ENCODE data around the gene GALNT17.
"Not testable (repeated sequence)": the region's sequence is repeated elsewhere in the genome, so short reads cannot be mapped to it uniquely, and the experiment has no call there.

Gene GALNT17

GRCh38 chr7:71238581-71239295, 106.8 kb downstream of the GALNT17 start:
- TF ChIP-seq POLR2AphosphoS5 (IDR thresholded peaks at IDR 0.05; ENCODE audit: low read depth, low read length) (no peak), TAF1 (IDR thresholded peaks at IDR 0.05; ENCODE audit: borderline replicate concordance, low read depth, low read length) (no peak), POLR2A (IDR thresholded peaks at IDR 0.05; ENCODE audit: low read depth, low read length) (no peak)
- DNase-seq (ENCODE audit: insufficient read length) (no peak), FAIRE-seq (no peak)

DNA sequence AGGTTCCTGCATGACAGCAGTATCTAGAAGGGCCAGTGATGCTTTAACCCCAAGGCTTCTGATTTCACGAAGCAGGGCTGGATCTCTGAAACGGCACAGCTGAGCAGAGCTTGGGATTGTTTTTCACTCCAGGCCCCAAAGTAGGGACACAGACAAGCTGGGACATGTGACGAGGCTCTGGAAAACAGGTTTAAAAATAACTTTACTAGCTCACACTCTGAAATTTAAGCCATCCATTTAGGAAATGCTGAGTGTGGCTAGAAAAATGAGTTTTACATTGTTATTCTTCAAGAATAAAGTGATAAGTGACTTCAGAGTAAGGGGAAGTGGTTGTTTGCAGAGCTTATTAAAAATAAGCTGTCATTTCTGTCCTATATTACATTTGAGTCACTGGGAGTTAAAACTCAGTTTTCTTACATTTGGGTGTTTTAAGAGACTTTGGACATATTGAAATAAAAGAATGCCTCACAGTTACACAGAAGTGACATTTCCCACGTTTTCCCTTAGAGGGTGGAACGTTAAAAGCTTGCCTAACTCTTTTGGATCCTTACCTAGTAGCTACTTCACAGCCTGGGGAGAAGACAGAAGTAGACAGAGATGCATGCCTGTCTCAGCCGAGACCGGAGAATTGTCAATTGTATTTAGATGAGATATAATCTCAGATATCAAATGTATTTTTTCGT, 107.8 kb downstream of the GALNT17 start:
- TF ChIP-seq POLR2AphosphoS5 (IDR thresholded peaks at IDR 0.05; ENCODE audit: low read depth, low read length) (no peak), TAF1 (IDR thresholded peaks at IDR 0.05; ENCODE audit: borderline replicate concordance, low read depth, low read length) (no peak)
- FAIRE-seq (no peak), DNase-seq (ENCODE audit: insufficient read length) (no peak)

GRCh38 chr7:71243736-71244410, 111.9 kb downstream of the GALNT17 start:
- FAIRE-seq = no peak
- TF ChIP-seq TAF1 (IDR thresholded peaks at IDR 0.05; ENCODE audit: borderline replicate concordance, low read depth, low read length) (no peak), POLR2A (IDR thresholded peaks at IDR 0.05; ENCODE audit: low read depth, low read length) (no peak), POLR2AphosphoS5 (IDR thresholded peaks at IDR 0.05; ENCODE audit: low read depth, low read length) (no peak)
- DNase-seq (ENCODE audit: insufficient read length) = no peak

DNA sequence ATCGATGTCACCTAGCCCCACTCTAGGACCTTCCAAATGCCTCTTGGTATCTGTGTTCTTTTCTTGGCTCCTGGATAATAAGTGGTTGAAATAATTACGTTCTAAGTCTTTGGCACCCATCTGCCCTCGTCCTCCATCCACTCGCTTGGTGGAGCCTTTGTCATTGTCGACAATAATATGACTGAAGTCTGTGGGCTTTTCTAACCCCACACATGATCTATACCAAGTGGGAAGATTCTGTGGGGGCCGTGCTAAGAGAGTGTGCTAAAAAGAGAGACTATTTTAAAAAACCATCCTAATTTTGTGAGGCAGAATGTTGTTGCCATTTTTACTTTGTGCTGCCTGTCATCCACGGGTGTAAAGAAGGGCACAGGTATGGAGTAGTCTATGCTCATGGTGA, 113.1 kb downstream of the GALNT17 start:
- TF ChIP-seq POLR2A (IDR thresholded peaks at IDR 0.05; ENCODE audit: low read depth, low read length) = no peak
- no peak for TF ChIP-seq TAF1 (IDR thresholded peaks at IDR 0.05; ENCODE audit: borderline replicate concordance, low read depth, low read length)
- no peak for TF ChIP-seq POLR2AphosphoS5 (IDR thresholded peaks at IDR 0.05; ENCODE audit: low read depth, low read length)
- DNase-seq (ENCODE audit: insufficient read length) (no peak), FAIRE-seq (no peak)

DNA sequence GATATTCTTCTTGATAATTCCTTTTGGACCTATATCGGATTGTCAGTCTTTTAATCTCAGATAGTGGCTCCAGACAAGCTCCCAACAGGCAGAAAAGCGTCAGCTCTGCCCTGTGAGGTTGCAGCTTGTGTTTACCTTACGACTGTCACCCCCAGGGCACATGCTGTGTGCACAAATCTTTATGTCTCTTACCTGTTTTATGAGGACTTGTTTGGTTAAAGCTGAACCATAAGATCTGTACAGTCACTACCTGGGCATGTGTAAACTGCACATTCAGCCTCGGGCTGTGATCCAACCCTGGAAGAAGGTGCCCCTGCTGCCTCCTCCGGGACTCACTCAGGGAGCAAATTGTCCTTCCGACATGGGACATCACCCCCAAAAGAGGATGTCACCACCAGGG, 119.8 kb downstream of the GALNT17 start:
- no peak for TF ChIP-seq POLR2A (IDR thresholded peaks at IDR 0.05; ENCODE audit: low read depth, low read length)
- no peak for TF ChIP-seq POLR2AphosphoS5 (IDR thresholded peaks at IDR 0.05; ENCODE audit: low read depth, low read length)
- TF ChIP-seq TAF1 (IDR thresholded peaks at IDR 0.05; ENCODE audit: borderline replicate concordance, low read depth, low read length) = no peak
- FAIRE-seq (no peak), DNase-seq (ENCODE audit: insufficient read length) (no peak)

DNA sequence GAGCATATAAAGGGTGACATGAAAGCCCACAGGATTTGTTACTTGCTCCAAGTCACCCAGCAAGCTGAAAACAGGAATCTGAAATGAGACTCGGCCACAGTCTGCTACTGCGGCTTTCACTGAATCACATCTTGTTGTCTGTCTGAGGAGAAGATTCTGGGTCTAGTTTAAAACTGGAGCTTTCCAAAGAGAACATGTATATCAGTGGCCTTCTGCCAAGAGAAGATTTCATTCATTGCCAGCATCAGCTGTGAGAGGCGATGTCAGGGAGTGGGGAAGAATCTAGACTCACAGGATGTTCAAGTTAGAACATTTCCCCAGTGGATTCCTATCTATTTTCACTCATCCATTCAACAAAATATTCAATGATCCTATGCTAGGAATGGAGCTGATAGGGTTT, 122.8 kb downstream of the GALNT17 start:
- TF ChIP-seq TAF1 (IDR thresholded peaks at IDR 0.05; ENCODE audit: borderline replicate concordance, low read depth, low read length) (no peak), POLR2A (IDR thresholded peaks at IDR 0.05; ENCODE audit: low read depth, low read length) (no peak), POLR2AphosphoS5 (IDR thresholded peaks at IDR 0.05; ENCODE audit: low read depth, low read length) (no peak)
- no peak for FAIRE-seq
- DNase-seq (ENCODE audit: insufficient read length) = no peak

DNA sequence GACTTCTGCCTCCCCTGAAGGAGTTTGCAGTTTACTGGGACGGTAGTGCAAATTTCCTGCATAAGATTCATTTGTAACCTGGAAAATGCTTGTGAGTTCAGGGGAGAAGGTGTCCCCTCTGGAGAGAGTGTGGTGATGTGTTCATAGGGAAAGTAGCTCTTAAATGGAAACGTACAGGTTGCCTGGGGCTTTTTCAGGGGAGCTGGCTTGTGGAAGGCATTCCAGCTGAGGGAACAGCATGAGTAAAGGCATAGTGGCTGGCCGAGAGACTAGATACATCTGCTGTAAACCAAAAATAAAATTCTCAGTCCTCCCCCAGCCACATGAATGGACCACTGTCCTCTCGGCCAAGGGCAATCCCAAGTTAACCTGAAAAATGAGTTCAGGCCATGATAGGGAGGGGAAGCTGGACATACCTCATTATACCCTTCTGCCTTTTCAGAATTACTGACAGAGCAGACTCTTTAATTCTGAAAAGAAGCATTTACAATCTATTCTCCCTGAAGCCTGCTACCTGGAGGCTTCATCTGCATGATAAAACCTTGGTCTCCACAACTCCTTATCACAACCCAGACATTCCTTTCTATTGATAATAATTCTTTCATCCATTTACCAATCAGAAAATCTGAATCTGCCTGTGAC, 123.7 kb downstream of the GALNT17 start:
- TF ChIP-seq POLR2AphosphoS5 (IDR thresholded peaks at IDR 0.05; ENCODE audit: low read depth, low read length) (no peak), TAF1 (IDR thresholded peaks at IDR 0.05; ENCODE audit: borderline replicate concordance, low read depth, low read length) (no peak), POLR2A (IDR thresholded peaks at IDR 0.05; ENCODE audit: low read depth, low read length) (no peak)
- DNase-seq (ENCODE audit: insufficient read length) (no peak), FAIRE-seq (no peak)

GRCh38 chr7:71261066-71261465, 129.1 kb downstream of the GALNT17 start:
- FAIRE-seq (no peak), DNase-seq (ENCODE audit: insufficient read length) (no peak)
- no peak for TF ChIP-seq POLR2AphosphoS5 (IDR thresholded peaks at IDR 0.05; ENCODE audit: low read depth, low read length)
- TF ChIP-seq POLR2A (IDR thresholded peaks at IDR 0.05; ENCODE audit: low read depth, low read length) = no peak
- TF ChIP-seq TAF1 (IDR thresholded peaks at IDR 0.05; ENCODE audit: borderline replicate concordance, low read depth, low read length) = no peak

GRCh38 chr7:71262834-71263233, 130.9 kb downstream of the GALNT17 start:
- not testable (repeated sequence) for DNase-seq (ENCODE audit: insufficient read length); FAIRE-seq

GRCh38 chr7:71264005-71264404, 132.1 kb downstream of the GALNT17 start:
- no peak for FAIRE-seq

GRCh38 chr7:71266912-71267311, 135.0 kb downstream of the GALNT17 start:
- TF ChIP-seq TAF1 (IDR thresholded peaks at IDR 0.05; ENCODE audit: borderline replicate concordance, low read depth, low read length) (no peak), POLR2A (IDR thresholded peaks at IDR 0.05; ENCODE audit: low read depth, low read length) (no peak), POLR2AphosphoS5 (IDR thresholded peaks at IDR 0.05; ENCODE audit: low read depth, low read length) (no peak)
- no peak for FAIRE-seq

More at GRCh38 chr7:71264005-71264404, 132.1 kb downstream of the GALNT17 start:
- DNase-seq (ENCODE audit: insufficient read length) = no peak
- TF ChIP-seq TAF1 (IDR thresholded peaks at IDR 0.05; ENCODE audit: borderline replicate concordance, low read depth, low read length) = no peak
- no peak for TF ChIP-seq POLR2A (IDR thresholded peaks at IDR 0.05; ENCODE audit: low read depth, low read length)
- TF ChIP-seq POLR2AphosphoS5 (IDR thresholded peaks at IDR 0.05; ENCODE audit: low read depth, low read length) = no peak

More at GRCh38 chr7:71266912-71267311, 135.0 kb downstream of the GALNT17 start:
- no peak for DNase-seq (ENCODE audit: insufficient read length)

Measured in GM12892 (cell line).